KG1 (cell line): ENCODE measurements around the gene HCRTR1.

Source experiments
- DNase-seq: peaks from one replicate; lab custom pipeline; 2025; lab: John Stamatoyannopoulos, UW

The HCRTR1 gene

DNA sequence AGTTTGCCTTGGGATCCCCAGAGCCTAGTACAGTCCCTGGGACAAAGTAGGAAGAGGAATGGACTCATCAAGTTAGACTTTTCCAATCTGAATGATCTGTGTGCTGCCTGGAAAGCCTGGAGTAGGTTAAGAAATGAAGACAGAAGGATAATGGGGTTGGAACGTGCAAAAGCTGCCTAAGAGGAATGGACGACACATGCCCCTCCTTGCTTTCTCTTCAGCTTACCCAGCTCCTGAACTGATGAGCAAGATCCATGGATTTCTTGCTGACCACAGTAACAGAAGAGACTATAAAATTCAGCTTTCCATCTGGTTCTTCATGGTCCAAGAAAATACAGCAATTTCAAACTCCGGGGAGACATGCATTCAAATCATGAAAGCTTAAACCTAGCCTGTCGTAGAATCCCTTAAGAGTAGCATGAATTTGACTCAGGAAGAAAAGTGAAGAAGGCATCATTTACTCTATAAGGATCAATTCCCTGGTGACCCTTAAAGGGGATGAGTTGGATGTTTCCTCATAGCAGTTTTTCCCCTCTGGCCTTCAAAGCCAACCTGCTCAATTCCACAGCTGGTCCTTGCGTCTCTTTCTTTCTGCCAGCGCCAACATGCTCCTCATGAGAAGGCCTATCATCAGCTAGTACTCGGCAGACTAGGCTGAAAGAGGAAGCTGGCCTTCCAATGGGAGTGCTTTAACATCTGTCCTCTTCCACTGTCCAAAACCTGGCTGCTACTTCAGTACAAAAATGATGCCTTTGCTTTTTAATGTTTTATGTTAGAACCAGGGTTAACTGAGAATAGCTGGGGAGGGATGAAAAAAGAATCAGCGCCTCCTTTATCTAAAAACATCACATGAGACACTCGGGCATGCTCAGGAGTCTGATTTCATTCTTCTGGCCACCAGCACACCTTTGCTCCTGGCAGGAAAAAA lies 32.9 kb downstream of the HCRTR1 start:
- DNase-seq = no peak

GRCh38 chr1:31651089-31651420 lies 33.6 kb downstream of the HCRTR1 start:
- DNase-seq = no peak

- no peak for DNase-seq
Observed at GRCh38 chr1:31651766-31652165, 34.3 kb downstream of the HCRTR1 start.

DNA sequence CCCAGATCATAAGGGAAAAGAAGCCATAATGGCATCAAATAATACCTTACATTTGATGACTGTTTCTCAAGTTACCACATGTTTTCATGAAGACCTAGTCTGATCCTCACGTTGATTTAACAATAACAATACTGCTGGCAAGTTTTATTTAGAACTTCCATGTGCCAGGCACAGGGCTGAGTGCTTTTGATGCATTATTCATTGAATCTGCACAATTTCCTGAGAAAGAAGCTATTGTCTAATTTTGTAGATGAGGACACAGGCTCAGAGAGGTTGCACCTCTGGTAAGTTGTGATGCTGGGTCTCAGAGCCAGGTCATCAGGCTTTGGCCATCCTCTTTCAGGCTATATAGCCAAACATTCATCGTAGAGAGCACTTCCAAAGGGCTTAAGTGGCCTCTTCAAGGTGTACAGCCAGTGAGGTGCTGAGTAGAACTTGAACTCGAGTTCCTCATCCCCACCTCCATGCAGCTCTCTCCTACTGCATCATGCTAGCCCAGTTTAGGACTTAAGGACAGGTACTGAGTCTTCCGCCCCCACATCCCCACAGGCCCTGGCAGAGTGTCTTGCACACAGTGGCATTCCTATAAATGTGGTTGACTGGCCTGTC lies 35.5 kb downstream of the HCRTR1 start:
- DNase-seq = no peak

DNA sequence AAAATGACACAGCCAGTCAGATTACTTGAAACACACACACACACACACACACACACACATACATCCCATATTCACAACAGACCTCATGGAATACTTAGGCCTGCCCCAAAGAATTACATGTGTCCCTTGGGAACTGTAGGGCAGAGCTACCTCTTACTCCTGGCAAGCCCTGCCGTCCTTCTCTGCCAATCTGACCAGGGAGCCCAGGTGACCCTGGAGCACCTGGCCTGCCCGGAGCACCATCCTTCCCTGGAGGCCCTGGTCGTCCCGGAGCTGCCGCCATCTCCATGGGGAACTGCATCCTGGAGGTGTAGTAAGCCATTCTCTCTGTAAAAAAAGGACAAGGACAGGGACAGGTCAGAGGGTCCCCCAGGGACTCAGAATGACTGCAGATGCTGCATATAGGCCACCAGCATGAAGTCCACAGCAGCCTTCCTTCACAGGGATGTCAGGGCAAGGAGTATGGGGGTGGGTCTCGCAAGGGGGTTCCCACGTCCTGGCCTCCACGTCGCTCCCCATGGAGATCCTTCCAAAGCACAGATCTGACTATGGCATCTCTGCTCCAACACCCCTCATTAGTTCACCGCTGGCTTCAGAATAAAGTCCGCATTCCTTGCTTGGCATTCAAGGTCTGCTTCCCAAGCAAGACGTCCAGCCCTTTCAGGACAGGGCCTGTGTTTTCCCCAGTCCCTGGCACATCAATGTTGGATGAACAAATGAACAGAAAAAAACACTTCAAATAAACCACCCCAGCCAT lies 36.4 kb downstream of the HCRTR1 start:
- DNase-seq = no peak

DNA sequence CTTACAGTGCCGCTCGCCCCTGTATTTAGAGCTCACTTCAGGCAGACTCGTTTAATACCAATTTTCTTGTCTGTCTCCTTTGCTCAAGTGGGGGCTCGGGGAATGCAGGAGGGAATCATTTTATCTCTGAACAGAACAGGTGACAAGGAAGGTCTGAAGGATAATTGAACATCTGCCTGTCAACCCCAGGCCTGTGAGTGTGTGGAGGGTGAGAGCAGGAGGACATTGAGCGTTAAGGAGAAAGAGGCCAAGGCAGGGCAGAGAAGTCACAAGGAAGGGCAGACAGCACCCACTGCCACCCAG lies 36.9 kb downstream of the HCRTR1 start:
- DNase-seq = no peak

DNA sequence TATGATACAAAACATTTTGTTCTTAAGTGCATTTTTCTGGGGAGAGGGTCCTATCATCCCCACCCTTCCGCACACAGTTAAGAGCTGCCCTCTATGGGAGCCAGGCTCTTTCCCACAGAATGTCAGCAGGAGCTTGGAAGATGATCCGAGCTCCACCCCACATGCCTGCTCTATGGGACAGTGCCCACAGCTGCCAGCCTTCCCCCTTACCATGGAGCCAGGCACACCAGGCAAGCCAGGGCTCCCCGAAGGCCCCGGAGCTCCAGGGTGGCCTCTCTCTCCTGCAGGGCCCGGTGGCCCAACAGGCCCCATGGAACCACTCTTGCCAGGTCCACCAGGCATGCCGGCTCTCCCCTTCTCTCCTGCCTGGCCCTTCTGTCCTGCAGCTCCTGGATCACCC lies 37.6 kb downstream of the HCRTR1 start:
- no peak for DNase-seq

- DNase-seq = no peak
Observed at GRCh38 chr1:31655756-31656155, 38.3 kb downstream of the HCRTR1 start.

- no peak for DNase-seq
Observed at GRCh38 chr1:31657020-31657804, 39.7 kb downstream of the HCRTR1 start.

GRCh38 chr1:31657972-31658510 lies 40.6 kb downstream of the HCRTR1 start:
- no peak for DNase-seq

- no peak for DNase-seq
Observed at GRCh38 chr1:31658721-31659120, 41.2 kb downstream of the HCRTR1 start.

DNA sequence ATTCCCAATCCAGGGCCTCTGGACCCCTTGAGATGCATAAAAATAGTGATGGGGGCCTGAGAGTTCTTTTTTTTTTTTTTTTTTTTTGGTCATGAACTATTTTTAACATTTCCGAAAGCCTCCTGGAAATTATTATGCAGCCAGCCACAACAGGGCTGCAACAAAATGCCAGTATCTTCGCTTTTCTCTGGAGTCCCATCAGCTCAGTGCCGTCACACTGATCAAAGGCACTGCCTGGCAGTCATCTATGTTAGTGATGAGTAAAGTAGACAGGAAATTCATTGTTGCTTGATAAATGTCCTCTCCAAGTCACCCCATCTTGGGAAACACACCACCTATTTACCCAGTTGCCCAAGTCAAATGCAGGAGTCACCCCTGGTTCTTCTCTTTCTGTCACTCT lies 42.4 kb downstream of the HCRTR1 start:
- DNase-seq = no peak

- DNase-seq = no peak
Observed at GRCh38 chr1:31660871-31661455, 43.5 kb downstream of the HCRTR1 start.

- no peak for DNase-seq
Observed at GRCh38 chr1:31661856-31662255, 44.4 kb downstream of the HCRTR1 start.

GRCh38 chr1:31662463-31662862 lies 45.0 kb downstream of the HCRTR1 start:
- no peak for DNase-seq

GRCh38 chr1:31663622-31664452 lies 46.3 kb downstream of the HCRTR1 start:
- DNase-seq = peak; percentile 14

DNA sequence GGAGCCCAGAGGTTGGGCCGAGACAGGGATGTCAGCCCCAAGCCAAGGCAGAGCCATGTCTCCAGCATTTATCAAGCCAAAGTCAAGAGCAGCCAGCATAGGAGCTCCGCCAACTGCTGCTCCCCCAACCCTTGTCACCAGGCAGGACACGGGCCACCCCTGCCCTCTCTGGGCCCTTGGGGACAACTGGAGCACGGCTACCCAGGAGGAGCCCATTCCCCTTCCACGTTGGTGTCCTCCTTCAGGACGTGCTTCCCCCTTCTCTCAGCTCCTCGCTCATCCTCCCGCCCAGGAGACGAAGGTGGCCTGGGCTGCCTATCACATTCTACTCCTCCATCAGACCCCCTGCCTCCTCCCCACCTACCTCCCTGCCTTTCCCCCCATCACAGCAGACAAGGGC lies 47.0 kb downstream of the HCRTR1 start:
- no peak for DNase-seq

DNA sequence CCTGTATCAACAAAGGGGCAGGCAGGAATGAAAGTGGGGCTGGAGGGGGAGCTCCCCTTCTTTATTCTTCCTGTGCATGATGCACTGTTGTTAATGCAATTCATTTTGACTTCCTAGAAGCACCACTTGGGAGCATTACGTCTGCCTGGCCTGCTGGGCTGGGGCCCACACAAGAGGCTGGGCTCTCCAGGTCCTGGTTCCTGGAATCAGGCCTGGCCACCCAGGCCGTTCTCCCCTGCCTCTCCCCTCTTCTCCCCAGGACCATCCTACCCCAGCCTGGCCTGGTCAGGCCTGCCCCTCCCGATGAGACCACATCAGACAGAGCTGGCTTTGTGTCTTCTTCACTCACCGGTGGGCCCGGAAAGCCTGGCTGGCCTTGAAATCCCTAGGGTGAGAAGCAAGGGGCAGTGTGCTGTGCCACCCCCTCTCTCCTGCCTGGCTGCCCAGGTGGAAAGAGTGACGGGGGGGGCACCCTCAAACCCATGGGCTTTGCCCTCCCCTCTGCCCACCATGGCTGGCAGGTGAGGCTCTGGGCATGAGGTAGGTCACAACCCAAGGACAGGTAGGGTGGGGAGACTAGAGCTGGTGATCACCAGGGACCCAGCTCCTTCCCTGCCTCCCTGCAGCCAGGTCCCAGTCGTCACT lies 47.9 kb downstream of the HCRTR1 start:
- DNase-seq = no peak

GRCh38 chr1:31666263-31666963 lies 48.9 kb downstream of the HCRTR1 start:
- DNase-seq = no peak
